Endothelial cell of umbilical vein (primary cell): ENCODE data around the gene FAM227B. TPM values are rescaled to one million over a fixed set of nuclear protein-coding genes. Genes with fewer than 3 reads are reported as not detected.

Experiments
- BruUV-seq: library from RNA; stranded (reverse); fragments of 400-500 nt; replicated peaks from 2 replicates; lab custom pipeline; 2021; lab: Mats Ljungman, UMichigan
- CTCF ChIA-PET: fragments of 300-600, 350-600 bp; sonication (Branson Sonifier 250); formaldehyde crosslinking; loops from one replicate; lab custom pipeline; 2021; ENCODE audit warnings: antibody characterized with exemption, inconsistent platforms; lab: Charles Lee
- POLR2A ChIA-PET: fragments of 300-600, 350-600 bp; sonication (Branson Sonifier 250); formaldehyde crosslinking; loops from one replicate; lab custom pipeline; 2021; ENCODE audit warnings: antibody characterized with exemption, inconsistent platforms; lab: Charles Lee
- DNase-seq: peaks from one replicate; pipeline ENCODE4 v3.0.0-alpha.2; 2011; ENCODE audit warnings: low read depth, low spot score
- FAIRE-seq: peaks from 2 replicates; lab custom pipeline; 2011; peaks lifted over from hg19 to GRCh38; lab: Jason Lieb, UNC
- H2AFZ ChIP-seq: 2 replicates; pipeline ENCODE4 v1.6.0; 2012; ENCODE audit warnings: low read depth, low read length, control low read depth, inconsistent platforms
- H3K27ac ChIP-seq: 2 replicates; pipeline ENCODE4 v1.5.1; 2011; ENCODE audit warnings: low read depth, mild to moderate bottlenecking, control low read depth, low read length, moderate library complexity; ENCODE audit not compliant: insufficient read depth
- H3K27me3 ChIP-seq, 2 experiments: 2 replicates each; pipeline versions ENCODE4 v1.6.0 to v1.6.1; 2011; ENCODE audit warnings: low read length in 2 of 2, mixed read lengths in 1 of 2; ENCODE audit not compliant: control insufficient read depth in 2 of 2, insufficient read depth in 2 of 2
- H3K36me3 ChIP-seq, 2 experiments: 2 replicates in 1 of 2; 3 replicates in 1 of 2; pipeline ENCODE4 v1.5.1; 2011; ENCODE audit warnings: low read length in 2 of 2, mild to moderate bottlenecking in 1 of 2, moderate library complexity in 1 of 2; ENCODE audit not compliant: control insufficient read depth in 2 of 2, insufficient read depth in 2 of 2; ENCODE audit errors: extremely low read depth in 1 of 2
- H3K4me1 ChIP-seq: 3 replicates; pipeline ENCODE4 v1.5.1; 2011; ENCODE audit warnings: mild to moderate bottlenecking, low read length; ENCODE audit not compliant: control insufficient read depth, insufficient read depth; ENCODE audit errors: extremely low read depth
- H3K4me2 ChIP-seq: 2 replicates; pipeline ENCODE4 v1.6.1; 2011; ENCODE audit warnings: low read length, control low read depth, mixed read lengths; ENCODE audit not compliant: insufficient read depth
- H3K4me3 ChIP-seq, 3 experiments: fragments of 200-600 bp in 1 of 3; sonication (generic), shearing (Covaris generic) in 1 of 3; replicated peaks in 1 of 3; 2 replicates each; pipeline ENCODE4 v1.5.1; 2011 to 2016; ENCODE audit warnings: control low read depth in 3 of 3, low read length in 3 of 3, mild to moderate bottlenecking in 2 of 3, inconsistent platforms in 1 of 3, low read depth in 1 of 3, moderate library complexity in 1 of 3; ENCODE audit not compliant: insufficient read depth in 1 of 3
- H3K79me2 ChIP-seq: 2 replicates; pipeline ENCODE4 v1.6.0; 2012; ENCODE audit warnings: low read length, inconsistent platforms; ENCODE audit not compliant: control insufficient read depth, insufficient read depth
- H3K9ac ChIP-seq: replicated peaks from 2 replicates; pipeline ENCODE3; 2011; ENCODE audit warnings: low read length, control low read depth; ENCODE audit not compliant: insufficient read depth; ENCODE audit errors: extremely low read depth
- H3K9me1 ChIP-seq: replicated peaks from 3 replicates; pipeline ENCODE4 v1.6.0; 2011; ENCODE audit warnings: mild to moderate bottlenecking, low read length; ENCODE audit not compliant: control insufficient read depth, insufficient read depth; ENCODE audit errors: extremely low read depth
- H3K9me3 ChIP-seq: replicated peaks from 2 replicates; pipeline ENCODE4 v1.5.1; 2012; ENCODE audit warnings: low read length, inconsistent platforms; ENCODE audit not compliant: control insufficient read depth, insufficient read depth
- H4K20me1 ChIP-seq: replicated peaks from 2 replicates; pipeline ENCODE3; 2011; ENCODE audit warnings: mild to moderate bottlenecking, low read length; ENCODE audit not compliant: control insufficient read depth, insufficient read depth; ENCODE audit errors: extremely low read depth
- EZH2 ChIP-seq: IDR thresholded peaks from 2 replicates; pipeline ENCODE4 v1.6.1; 2012; ENCODE audit warnings: borderline replicate concordance, low read depth, mild to moderate bottlenecking, moderate library complexity, low read length, inconsistent platforms; ENCODE audit not compliant: severe bottlenecking
- FOS ChIP-seq: IDR thresholded peaks from 2 replicates; pipeline ENCODE4 v1.6.1; 2011; ENCODE audit warnings: mild to moderate bottlenecking, low read length, moderate library complexity, borderline replicate concordance; ENCODE audit not compliant: insufficient read depth
- GATA2 ChIP-seq: IDR thresholded peaks from 2 replicates; pipeline ENCODE4 v1.7.0; 2011; ENCODE audit warnings: low read depth, mild to moderate bottlenecking, moderate library complexity, mixed read lengths, low read length; ENCODE audit not compliant: insufficient read length, insufficient read depth
- JUN ChIP-seq: IDR thresholded peaks from 2 replicates; pipeline ENCODE4 v1.6.1; 2011; ENCODE audit warnings: borderline replicate concordance, low read depth; ENCODE audit not compliant: insufficient read length, insufficient read depth
- POLR2AphosphoS5 ChIP-seq: IDR thresholded peaks from 2 replicates; pipeline ENCODE4 v1.6.1; 2012; ENCODE audit warnings: low read depth, mild to moderate bottlenecking, control low read depth, low read length, moderate library complexity; ENCODE audit not compliant: insufficient read depth
- dilution Hi-C: fragments of 300-500 bp; cut with MboI; formaldehyde crosslinking; loops from one replicate; pipeline ENCODE4 v1.15.0; 2019; ENCODE audit warnings: low sequenced_read_pairs; ENCODE audit not compliant: extremely low pct_ligation_motif_present
- intact Hi-C: fragments of 100-400 bp; cut with micrococcal nuclease; formaldehyde crosslinking; loops from one replicate; pipeline ENCODE4 v1.10.0; 2022
- polyA plus RNA-seq, 4 experiments: library from polyadenylated mRNA; depleted of rRNA in 3 of 4; stranded (reverse) in 3 of 4; unstranded in 1 of 4; fragments of >200 nt; gene quantifications; 2 replicates each; pipeline versions ENCODE4 v1.2.1 to v1.2.3, GENCODE V29; 2011 to 2012; ENCODE audit warnings: missing spikeins in 1 of 4
- total RNA-seq: library from RNA; stranded (reverse); gene quantifications from 2 replicates; pipeline ENCODE4 v1.2.3, GENCODE V29; 2021

FAM227B gene
- total and polyA plus RNA-seq, 2 donors (not counting 3 experiments of a cell fraction or from before 2014, with no cell fraction given), result 1.5 to 1.8 TPM

- DNase-seq, result no peak
- Histone ChIP-seq H3K4me3 (no peak overlapping the region), H3K9me1 (no peaks in the 10 kb centered on the region), H3K9me3 (no peaks in the 10 kb centered on the region), H3K27ac (no peak overlapping the region), H4K20me1 (no peaks in the 10 kb centered on the region), H3K79me2 (no peaks in the 10 kb centered on the region), H3K4me1 (no peaks in the 10 kb centered on the region), H3K27me3 (no peaks in the 10 kb centered on the region), H2AFZ (no peak overlapping the region), H3K9ac (no peak overlapping the region), H3K4me2 (no peak overlapping the region), H3K36me3 (no peaks in the 10 kb centered on the region)
- ChIA-PET POLR2A (no interaction called here), CTCF (interaction anchor here (2.1 kb wide), 1 partner anchor 50 kb away, joined by 6 read pairs; the partner anchor contains the start of gene FGF7)
- TF ChIP-seq FOS (no peak), GATA2 (no peak), JUN (no peak), EZH2 (no peak), POLR2AphosphoS5 (no peak)
- no peak for FAIRE-seq
- dilution Hi-C loops, result no loop called here
- BruUV-seq, result no TSS peak
- intact Hi-C loops, result no loop called here
Measured at GRCh38 chr15:49372366-49372765, 248.3 kb downstream of the FAM227B start.

GRCh38 chr15:49370782-49371181 lies 249.8 kb downstream of the FAM227B start:
- dilution Hi-C loops, result no loop called here
- intact Hi-C loops, result no loop called here
- Histone ChIP-seq H3K9ac (no peak overlapping the region), H3K4me1 (no peaks in the 10 kb centered on the region), H3K9me3 (no peaks in the 10 kb centered on the region), H4K20me1 (no peaks in the 10 kb centered on the region), H3K9me1 (no peaks in the 10 kb centered on the region), H3K4me3 (no peak overlapping the region), H2AFZ (no peak overlapping the region), H3K4me2 (no peak overlapping the region), H3K27ac (no peak overlapping the region), H3K79me2 (no peaks in the 10 kb centered on the region), H3K36me3 (no peaks in the 10 kb centered on the region), H3K27me3 (no peaks in the 10 kb centered on the region)
- BruUV-seq, result no TSS peak
- FAIRE-seq, result no peak
- TF ChIP-seq GATA2, result no peak
- TF ChIP-seq EZH2, result no peak
- TF ChIP-seq POLR2AphosphoS5, result no peak
- ChIA-PET CTCF (interaction anchor here (0.6 kb wide), 1 partner anchor 52 kb away, joined by 3 read pairs; the partner anchor contains the start of gene FGF7), POLR2A (no interaction called here)
- DNase-seq, result peak; percentile 3
